DND-41 (cell line): ENCODE data around the gene CXCL11.
A peak's percentile ranks its signal among the peaks of the same experiment; 100 is the strongest.

Source experiments
- ATAC-seq: fragments of 200-7000 bp; cut with Tn5 transposase; 3 replicates; pipeline ENCODE4 v1.9.1; 2021; ENCODE audit warnings: low read depth; ENCODE audit not compliant: insufficient read depth
- DNase-seq: peaks from one replicate; pipeline ENCODE4 v3.0.0-alpha.2; 2020
- H2AFZ ChIP-seq: 2 replicates; pipeline ENCODE4 v1.6.0; 2012; ENCODE audit warnings: low read depth, low read length
- H3K27ac ChIP-seq: 2 replicates; pipeline ENCODE4 v1.5.1; 2012; ENCODE audit warnings: low read length, inconsistent platforms
- H3K27me3 ChIP-seq: fragments of 200-600 bp; sonication (generic); 2 replicates; pipeline ENCODE4 v1.6.0; 2012; ENCODE audit warnings: low read length, mild to moderate bottlenecking, inconsistent platforms; ENCODE audit not compliant: insufficient read depth, poor library complexity
- H3K36me3 ChIP-seq: 2 replicates; pipeline ENCODE4 v1.5.1; 2012; ENCODE audit warnings: low read length, inconsistent platforms; ENCODE audit not compliant: insufficient read depth
- H3K4me1 ChIP-seq: 2 replicates; pipeline ENCODE4 v1.5.1; 2012; ENCODE audit warnings: mild to moderate bottlenecking, low read length; ENCODE audit not compliant: insufficient read depth
- H3K4me2 ChIP-seq: 2 replicates; pipeline ENCODE4 v1.6.0; 2012; ENCODE audit warnings: mild to moderate bottlenecking, moderate library complexity, low read length, inconsistent platforms; ENCODE audit not compliant: insufficient read depth
- H3K4me3 ChIP-seq, 2 experiments: fragments of 200-600 bp in 1 of 2; shearing (Covaris generic) in 1 of 2; 2 replicates each; pipeline ENCODE4 v1.5.1; 2012 to 2016; ENCODE audit warnings: inconsistent platforms in 2 of 2, low read length in 2 of 2, mild to moderate bottlenecking in 2 of 2, low read depth in 1 of 2, moderate library complexity in 1 of 2
- H3K79me2 ChIP-seq: 2 replicates; pipeline ENCODE4 v1.6.0; 2012; ENCODE audit warnings: low read length, inconsistent platforms; ENCODE audit not compliant: insufficient read depth
- H3K9ac ChIP-seq: 2 replicates; pipeline ENCODE4 v1.6.0; 2012; ENCODE audit warnings: low read depth, mild to moderate bottlenecking, inconsistent platforms, low read length, moderate library complexity
- H3K9me3 ChIP-seq: 2 replicates; pipeline ENCODE4 v1.5.1; 2012; ENCODE audit warnings: low read length, moderate library complexity, mild to moderate bottlenecking, inconsistent platforms; ENCODE audit not compliant: insufficient read depth, severe bottlenecking
- H4K20me1 ChIP-seq: 2 replicates; pipeline ENCODE4 v1.6.0; 2012; ENCODE audit warnings: low read length; ENCODE audit not compliant: insufficient read depth
- EZH2 ChIP-seq: IDR thresholded peaks from 3 replicates; pipeline ENCODE4 v1.6.1; 2012; ENCODE audit warnings: borderline replicate concordance, low read depth, mild to moderate bottlenecking, moderate library complexity, low read length, inconsistent platforms; ENCODE audit not compliant: severe bottlenecking
- TF ChIP-seq, protein P1 (sequence below): IDR thresholded peaks from 2 replicates; pipeline ENCODE4 v1.5.1; 2012; ENCODE audit warnings: borderline replicate concordance, low read length, moderate library complexity, mild to moderate bottlenecking; ENCODE audit not compliant: poor library complexity, severe bottlenecking; ENCODE audit errors: extremely low read depth

Gene CXCL11

GRCh38 chr4:76072760-76073159 is 36.9 kb upstream of the CXCL11 start:
- H3K27me3 ChIP-seq = no peaks in the 10 kb centered on the region
- no peaks in the 10 kb centered on the region for H3K79me2 ChIP-seq
- H3K4me1 ChIP-seq = no peaks in the 10 kb centered on the region
- no peak for ATAC-seq
- no peaks in the 10 kb centered on the region for H4K20me1 ChIP-seq
- no peak overlapping the region for H3K4me2 ChIP-seq
- H3K36me3 ChIP-seq = no peaks in the 10 kb centered on the region
- no peak overlapping the region for H3K4me3 ChIP-seq
- TF ChIP-seq, protein P1, sequence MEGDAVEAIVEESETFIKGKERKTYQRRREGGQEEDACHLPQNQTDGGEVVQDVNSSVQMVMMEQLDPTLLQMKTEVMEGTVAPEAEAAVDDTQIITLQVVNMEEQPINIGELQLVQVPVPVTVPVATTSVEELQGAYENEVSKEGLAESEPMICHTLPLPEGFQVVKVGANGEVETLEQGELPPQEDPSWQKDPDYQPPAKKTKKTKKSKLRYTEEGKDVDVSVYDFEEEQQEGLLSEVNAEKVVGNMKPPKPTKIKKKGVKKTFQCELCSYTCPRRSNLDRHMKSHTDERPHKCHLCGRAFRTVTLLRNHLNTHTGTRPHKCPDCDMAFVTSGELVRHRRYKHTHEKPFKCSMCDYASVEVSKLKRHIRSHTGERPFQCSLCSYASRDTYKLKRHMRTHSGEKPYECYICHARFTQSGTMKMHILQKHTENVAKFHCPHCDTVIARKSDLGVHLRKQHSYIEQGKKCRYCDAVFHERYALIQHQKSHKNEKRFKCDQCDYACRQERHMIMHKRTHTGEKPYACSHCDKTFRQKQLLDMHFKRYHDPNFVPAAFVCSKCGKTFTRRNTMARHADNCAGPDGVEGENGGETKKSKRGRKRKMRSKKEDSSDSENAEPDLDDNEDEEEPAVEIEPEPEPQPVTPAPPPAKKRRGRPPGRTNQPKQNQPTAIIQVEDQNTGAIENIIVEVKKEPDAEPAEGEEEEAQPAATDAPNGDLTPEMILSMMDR = no peak
- TF ChIP-seq EZH2 = no peak
- DNase-seq = no peak
- H3K9ac ChIP-seq = no peak overlapping the region
- H3K27ac ChIP-seq = no peak overlapping the region
- no peaks in the 10 kb centered on the region for H3K9me3 ChIP-seq
- H2AFZ ChIP-seq = no peak overlapping the region

GRCh38 chr4:76067652-76068286 is 31.9 kb upstream of the CXCL11 start:
- H3K4me2 ChIP-seq = no peak overlapping the region
- H3K79me2 ChIP-seq = no peaks in the 10 kb centered on the region
- TF ChIP-seq, protein P1 = peak; percentile 88
- TF ChIP-seq EZH2 = no peak
- no peak overlapping the region for H2AFZ ChIP-seq
- no peaks in the 10 kb centered on the region for H4K20me1 ChIP-seq
- DNase-seq (peak; percentile 72), ATAC-seq (peak; percentile 99)
- no peaks in the 10 kb centered on the region for H3K36me3 ChIP-seq
- no peak overlapping the region for H3K4me3 ChIP-seq
- H3K9me3 ChIP-seq = no peaks in the 10 kb centered on the region
- no peak overlapping the region for H3K27ac ChIP-seq
- no peaks in the 10 kb centered on the region for H3K4me1 ChIP-seq
- no peak overlapping the region for H3K9ac ChIP-seq
- H3K27me3 ChIP-seq = no peaks in the 10 kb centered on the region

GRCh38 chr4:76066546-76066945 is 30.7 kb upstream of the CXCL11 start:
- H3K4me2 ChIP-seq = no peak overlapping the region
- TF ChIP-seq, protein P1 = no peak
- TF ChIP-seq EZH2 = no peak
- no peaks in the 10 kb centered on the region for H3K4me1 ChIP-seq
- H3K79me2 ChIP-seq = no peaks in the 10 kb centered on the region
- no peaks in the 10 kb centered on the region for H3K9me3 ChIP-seq
- H3K9ac ChIP-seq = no peak overlapping the region
- no peak for DNase-seq
- no peak overlapping the region for H2AFZ ChIP-seq
- no peaks in the 10 kb centered on the region for H3K27me3 ChIP-seq
- H4K20me1 ChIP-seq = no peaks in the 10 kb centered on the region
- no peak overlapping the region for H3K4me3 ChIP-seq
- no peaks in the 10 kb centered on the region for H3K36me3 ChIP-seq
- ATAC-seq = no peak
- H3K27ac ChIP-seq = no peak overlapping the region

DNA sequence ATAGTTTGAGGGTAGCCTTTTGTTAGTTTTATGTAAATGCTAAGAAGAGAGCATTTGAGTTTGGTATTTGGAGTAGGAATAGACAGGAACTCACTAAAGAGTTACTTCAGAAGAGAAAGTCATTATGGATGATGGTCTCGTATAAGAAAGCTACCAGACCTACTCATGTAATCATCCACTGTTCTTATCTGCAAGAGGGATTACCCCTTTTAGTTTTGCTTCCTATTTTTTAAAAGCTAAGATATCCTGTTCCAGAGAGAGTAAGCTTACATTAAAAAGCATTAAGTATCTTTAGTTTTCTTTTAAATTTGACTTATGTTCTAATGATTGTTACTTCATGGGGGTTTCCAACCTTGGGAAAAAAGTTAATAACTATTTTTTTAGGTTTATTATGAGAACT is 26.1 kb upstream of the CXCL11 start:
- DNase-seq (no peak), ATAC-seq (no peak)
- H3K4me1 ChIP-seq = no peaks in the 10 kb centered on the region
- no peak overlapping the region for H2AFZ ChIP-seq
- TF ChIP-seq EZH2 = no peak
- TF ChIP-seq, protein P1 = no peak
- no peaks in the 10 kb centered on the region for H3K9me3 ChIP-seq
- no peaks in the 10 kb centered on the region for H3K36me3 ChIP-seq
- H3K4me3 ChIP-seq = no peak overlapping the region
- no peak overlapping the region for H3K4me2 ChIP-seq
- peaks cover 16% of the 10 kb centered on the region for H3K27me3 ChIP-seq
- no peak overlapping the region for H3K9ac ChIP-seq
- H3K27ac ChIP-seq = no peak overlapping the region
- H4K20me1 ChIP-seq = no peaks in the 10 kb centered on the region
- no peaks in the 10 kb centered on the region for H3K79me2 ChIP-seq
